Spleen (tissue), 11 donors: ENCODE measurements around the gene AAGAB. TPM values are rescaled to one million over a fixed set of nuclear protein-coding genes. Genes with fewer than 3 reads are reported as not detected.
A peak's percentile ranks its signal among the peaks of the same experiment; 100 is the strongest.

ENCODE experiments used
- DNase-seq: peaks from one replicate; pipeline ENCODE4 v3.0.0-alpha.2; 2020
- H3K27ac ChIP-seq, 8 donors: fragments of 200-600 bp; sonication (generic) in 7 of 8; 1 replicate in 4 of 8; 2 replicates in 4 of 8; pipeline versions ENCODE4 v1.5.0 to v1.8.0; 2016 to 2021; ENCODE audit warnings: inconsistent platforms in 4 of 8, mild to moderate bottlenecking in 4 of 8, moderate library complexity in 1 of 8
- H3K27me3 ChIP-seq, 7 donors: fragments of 200-600 bp; sonication (generic) in 6 of 7; replicated peaks in 1 of 7; 1 replicate in 4 of 7; 2 replicates in 3 of 7; pipeline versions ENCODE4 v1.5.0 to v1.8.0; 2016 to 2021; ENCODE audit warnings: inconsistent platforms in 3 of 7, mild to moderate bottlenecking in 1 of 7
- H3K36me3 ChIP-seq, 6 donors: fragments of 200-600 bp; sonication (generic) in 5 of 6; 1 replicate in 4 of 6; 2 replicates in 2 of 6; pipeline versions ENCODE4 v1.5.0 to v1.8.0; 2016 to 2021; ENCODE audit warnings: inconsistent platforms in 2 of 6
- H3K4me1 ChIP-seq, 6 donors: fragments of 200-600 bp; sonication (generic) in 5 of 6; 1 replicate in 3 of 6; 2 replicates in 3 of 6; pipeline versions ENCODE4 v1.5.0 to v1.8.0; 2016 to 2021; ENCODE audit warnings: inconsistent platforms in 3 of 6
- H3K4me3 ChIP-seq, 8 donors: fragments of 200-600 bp; sonication (generic) in 7 of 8; 1 replicate in 4 of 8; 2 replicates in 4 of 8; pipeline versions ENCODE4 v1.5.0 to v1.8.0; 2016 to 2021; ENCODE audit warnings: inconsistent platforms in 4 of 8, mild to moderate bottlenecking in 4 of 8, moderate library complexity in 2 of 8
- H3K9me3 ChIP-seq, 8 donors: fragments of 200-600 bp; sonication (generic) in 7 of 8; 1 replicate in 4 of 8; 2 replicates in 4 of 8; pipeline versions ENCODE4 v1.5.0 to v1.8.0; 2016 to 2021; ENCODE audit warnings: inconsistent platforms in 4 of 8
- CTCF ChIP-seq, 11 experiments: fragments of 200-600 bp in 7 of 11; fragments of 450-650 bp in 4 of 11; sonication (generic) in 4 of 11; IDR thresholded peaks in 8 of 11; conservative IDR thresholded peaks in 3 of 11; 1 replicate in 7 of 11; 2 replicates in 4 of 11; pipeline versions ENCODE4 v1.4.0 to v1.8.0; 2016 to 2021; ENCODE audit warnings: antibody characterized with exemption in 11 of 11, inconsistent platforms in 4 of 11, mild to moderate bottlenecking in 1 of 11
- POLR2A ChIP-seq, 3 donors: fragments of 450-650 bp; IDR thresholded peaks; one replicate each; pipeline ENCODE4 v1.5.1; 2017; ENCODE audit warnings: antibody characterized with exemption in 3 of 3, mild to moderate bottlenecking in 1 of 3
- POLR2AphosphoS5 ChIP-seq, 3 donors: sonication (generic); formaldehyde crosslinking; IDR thresholded peaks; one replicate each; pipeline ENCODE4 v1.5.1; 2017; ENCODE audit warnings: antibody characterized with exemption in 3 of 3
- WGBS, 5 donors: extraction: QIAGEN DNeasy Blood & Tissue Kit in 3 of 5; methylation state at CpG; one replicate each; pipeline versions ENCODE4 v1.1.5 to v1.1.7; 2013 to 2018; 5-methylcytosine and 5-hydroxymethylcytosine counted together
- intact Hi-C: fragments of 100-400 bp; cut with DNase I; formaldehyde crosslinking; loops from one replicate; pipeline ENCODE4 v1.15.0; 2023; ENCODE audit warnings: low total_unique reads
- polyA plus RNA-seq, 3 donors: library from polyadenylated mRNA; stranded (reverse); fragments of 200-250 nt; gene quantifications; one replicate each; pipeline ENCODE4 v1.2.1, GENCODE V29; 2013
- total RNA-seq, 7 donors: library from RNA; depleted of rRNA in 3 of 7; stranded (reverse); fragments of >200 nt in 3 of 7; fragmentation: NEBNext Ultra II Directional in 4 of 7; extraction: Animal tissue kit (Norgen Biotek cat#: 25700) in 4 of 7; gene quantifications; one replicate each; pipeline versions ENCODE4 v1.1.0 to v1.2.1, GENCODE V29; 2016 to 2021
- donor health status: healthy with polysubstance abuse.
- donor health status: DM: no; HTN: no; CAD: no; lungs with moderate emphysema.
- donor health status: DM: no; HTN: no; CAD: no.
- donor health status: Bipolar disorder and iron deficiency.
- donor health status: healthy.
- donor health status: DM: no; HTN: no; CAD: no.
- donor health status: DM: yes; HTN: yes; CAD: no.

The AAGAB gene
- total and polyA plus RNA-seq, 10 donors, result 13.2 to 39.3 (median 24.5) TPM

GRCh38 chr15:67202991-67203390 lies 51.5 kb downstream of the AAGAB start:
- intact Hi-C loops, result no loop called here

GRCh38 chr15:67202091-67202490 lies 52.4 kb downstream of the AAGAB start:
- Histone ChIP-seq H3K4me3 (no peak overlapping the region), H3K4me1 (peaks cover 0 to 46% (median 25%) of the 10 kb centered on the region in 6 donors), H3K36me3 (peaks cover 0 to 68% (median 18%) of the 10 kb centered on the region in 6 donors), H3K9me3 (no peaks in the 10 kb centered on the region), H3K27me3 (no peaks in the 10 kb centered on the region), H3K27ac (no peak overlapping the region)
- no peak for DNase-seq
- 92 to 100% (median 98%) methylated on average over 2 of the region's 2 CpGs for WGBS, 5 donors
- intact Hi-C loops, result no loop called here
- TF ChIP-seq CTCF (IDR thresholded peaks at IDR 0.05 in 8 of 11, conservative IDR thresholded peaks at IDR 0.05 in 3 of 11) (no peak), POLR2AphosphoS5 (IDR thresholded peaks at IDR 0.05) (no peak), POLR2A (IDR thresholded peaks at IDR 0.05) (no peak)

More at GRCh38 chr15:67202991-67203390, 51.5 kb downstream of the AAGAB start:
- TF ChIP-seq CTCF (IDR thresholded peaks at IDR 0.05 in 8 of 11, conservative IDR thresholded peaks at IDR 0.05 in 3 of 11) (no peak), POLR2A (IDR thresholded peaks at IDR 0.05) (no peak)
- Histone ChIP-seq H3K4me1 (peaks cover 0 to 39% (median 23%) of the 10 kb centered on the region in 6 donors), H3K27ac (no peak overlapping the region), H3K4me3 (no peak overlapping the region), H3K36me3 (peaks cover 0 to 77% (median 19%) of the 10 kb centered on the region in 6 donors), H3K9me3 (no peaks in the 10 kb centered on the region), H3K27me3 (no peaks in the 10 kb centered on the region)
- DNase-seq, result no peak
- 96 to 100% (median 97%) methylated on average over 1 of the region's 1 CpG for WGBS, 5 donors

- intact Hi-C loops, result no loop called here
- Histone ChIP-seq H3K4me1 (peaks cover 0 to 46% (median 25%) of the 10 kb centered on the region in 6 donors), H3K9me3 (no peaks in the 10 kb centered on the region), H3K36me3 (peaks cover 0 to 58% (median 18%) of the 10 kb centered on the region in 6 donors), H3K27me3 (no peaks in the 10 kb centered on the region), H3K27ac (peak overlapping the region in 1 of 8 donors; percentile 21), H3K4me3 (no peak overlapping the region)
- TF ChIP-seq CTCF (IDR thresholded peaks at IDR 0.05 in 8 of 11, conservative IDR thresholded peaks at IDR 0.05 in 3 of 11) (no peak), POLR2AphosphoS5 (IDR thresholded peaks at IDR 0.05) (no peak), POLR2A (IDR thresholded peaks at IDR 0.05) (no peak)
- no peak for DNase-seq
These were observed 53.3 kb downstream of the AAGAB start for GRCh38 chr15:67201136-67201535.

- H3K27ac ChIP-seq, result peak overlapping the region in 5 of 8 donors; percentile 13 to 72 (median 63)
These were observed 54.3 kb downstream of the AAGAB start for GRCh38 chr15:67199881-67200763.

More at GRCh38 chr15:67199881-67200763, 54.3 kb downstream of the AAGAB start:
- Histone ChIP-seq H3K4me3 (no peak overlapping the region), H3K36me3 (peaks cover 0 to 53% (median 18%) of the 10 kb centered on the region in 6 donors), H3K27me3 (no peaks in the 10 kb centered on the region), H3K9me3 (no peaks in the 10 kb centered on the region), H3K4me1 (peaks cover 0 to 46% (median 25%) of the 10 kb centered on the region in 6 donors)
- DNase-seq, result no peak
- intact Hi-C loops, result no loop called here
- TF ChIP-seq CTCF (IDR thresholded peaks at IDR 0.05 in 8 of 11, conservative IDR thresholded peaks at IDR 0.05 in 3 of 11) (no peak), POLR2AphosphoS5 (IDR thresholded peaks at IDR 0.05) (peak in 1 of 3 donors; percentile 44)
- WGBS, 5 donors, result 51 to 69% (median 62%) methylated on average over 8 of the region's 8 CpGs
